DOHH2 (cell line): ENCODE measurements around the gene CLVS2.

Experiments used
- H3F3A ChIP-seq: fragments of 200-600 bp; sonication (generic), shearing (Covaris generic); 2 replicates; pipeline ENCODE4 v1.6.0; 2016; ENCODE audit warnings: antibody characterized with exemption, mild to moderate bottlenecking; ENCODE audit not compliant: control insufficient read depth, insufficient read depth
- H3K27ac ChIP-seq: fragments of 200-600 bp; sonication (generic); 2 replicates; pipeline ENCODE4 v1.5.1; 2014; ENCODE audit warnings: low read depth, mild to moderate bottlenecking, low read length, moderate library complexity
- H3K27me3 ChIP-seq: fragments of 200-600 bp; sonication (generic); 2 replicates; pipeline ENCODE4 v1.6.1; 2014; ENCODE audit warnings: mild to moderate bottlenecking, low read length, mixed read lengths; ENCODE audit not compliant: control insufficient read depth
- H3K36me3 ChIP-seq: fragments of 200-600 bp; sonication (generic); 2 replicates; pipeline ENCODE4 v1.6.1; 2014; ENCODE audit warnings: mild to moderate bottlenecking, low read length, moderate library complexity, mixed read lengths; ENCODE audit not compliant: control insufficient read depth
- H3K4me1 ChIP-seq: fragments of 200-600 bp; sonication (generic); 2 replicates; pipeline ENCODE4 v1.6.1; 2014; ENCODE audit warnings: mild to moderate bottlenecking, low read length, mixed read lengths; ENCODE audit not compliant: control insufficient read depth
- H3K4me2 ChIP-seq: fragments of 200-600 bp; sonication (generic); 2 replicates; pipeline ENCODE4 v1.6.0; 2014; ENCODE audit warnings: mild to moderate bottlenecking, low read length, moderate library complexity
- H3K4me3 ChIP-seq: fragments of 200-600 bp; sonication (generic); 2 replicates; pipeline ENCODE4 v1.5.1; 2014; ENCODE audit warnings: mild to moderate bottlenecking, low read length, mixed read lengths
- H3K79me2 ChIP-seq: fragments of 200-600 bp; sonication (generic); 2 replicates; pipeline ENCODE4 v1.6.1; 2014; ENCODE audit warnings: mild to moderate bottlenecking, low read length, mixed read lengths; ENCODE audit not compliant: control insufficient read depth
- H3K9me2 ChIP-seq: fragments of 200-600 bp; sonication (generic); replicated peaks from 2 replicates; pipeline ENCODE4 v1.6.1; 2014; ENCODE audit warnings: mild to moderate bottlenecking, low read length, mixed read lengths; ENCODE audit not compliant: control insufficient read depth
- H3K9me3 ChIP-seq: fragments of 200-600 bp; sonication (generic); 2 replicates; pipeline ENCODE4 v1.6.1; 2014; ENCODE audit warnings: antibody characterized with exemption, low read length, mixed read lengths; ENCODE audit not compliant: control insufficient read depth, insufficient read depth
- H4K20me1 ChIP-seq: fragments of 200-600 bp; sonication (generic); 2 replicates; pipeline ENCODE4 v1.6.0; 2014; ENCODE audit warnings: low read depth, mild to moderate bottlenecking, antibody characterized with exemption, low read length, moderate library complexity; ENCODE audit not compliant: control insufficient read depth, insufficient read depth
- EZH2phosphoT487 ChIP-seq: fragments of 200-600 bp; sonication (generic); IDR thresholded peaks from 2 replicates; pipeline ENCODE4 v1.6.1; 2017; ENCODE audit warnings: borderline replicate concordance, mild to moderate bottlenecking, antibody characterized with exemption, low read length, moderate library complexity, mixed read lengths
- TF ChIP-seq, protein P1 (sequence below): fragments of 200-600 bp; sonication (generic); IDR thresholded peaks from one replicate; pipeline ENCODE4 v1.5.1; 2014; ENCODE audit warnings: antibody characterized with exemption, mild to moderate bottlenecking, low read depth, low read length; ENCODE audit not compliant: poor library complexity, severe bottlenecking

Gene CLVS2

DNA sequence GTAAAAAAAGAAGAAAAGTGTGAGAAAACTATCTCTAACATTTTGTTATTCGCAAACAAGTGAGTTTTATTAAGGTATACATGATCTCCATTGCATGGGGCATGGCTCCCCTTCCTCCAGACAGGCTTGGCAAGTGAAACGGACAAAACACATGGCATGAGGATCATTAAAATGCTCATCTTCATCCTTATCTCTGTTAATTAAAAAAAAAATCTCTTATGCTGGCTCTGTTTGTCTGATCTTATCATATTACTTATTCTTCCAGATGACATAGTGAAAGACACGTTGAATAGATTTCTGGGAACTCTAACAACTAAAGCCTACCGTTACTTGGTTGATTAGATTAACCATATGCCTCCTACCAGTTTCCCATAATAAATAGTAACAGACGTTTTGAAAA lies 89.4 kb downstream of the CLVS2 start:
- Histone ChIP-seq H3K4me1 (no peaks in the 10 kb centered on the region), H3K79me2 (no peaks in the 10 kb centered on the region), H3K27ac (no peak overlapping the region), H3K27me3 (no peaks in the 10 kb centered on the region), H3K9me2 (no peaks in the 10 kb centered on the region), H3K36me3 (no peaks in the 10 kb centered on the region), H3K9me3 (no peaks in the 10 kb centered on the region), H3K4me3 (no peak overlapping the region), H3F3A (no peaks in the 10 kb centered on the region), H4K20me1 (no peaks in the 10 kb centered on the region), H3K4me2 (no peak overlapping the region)
- no peak for TF ChIP-seq EZH2phosphoT487
- TF ChIP-seq, protein P1, sequence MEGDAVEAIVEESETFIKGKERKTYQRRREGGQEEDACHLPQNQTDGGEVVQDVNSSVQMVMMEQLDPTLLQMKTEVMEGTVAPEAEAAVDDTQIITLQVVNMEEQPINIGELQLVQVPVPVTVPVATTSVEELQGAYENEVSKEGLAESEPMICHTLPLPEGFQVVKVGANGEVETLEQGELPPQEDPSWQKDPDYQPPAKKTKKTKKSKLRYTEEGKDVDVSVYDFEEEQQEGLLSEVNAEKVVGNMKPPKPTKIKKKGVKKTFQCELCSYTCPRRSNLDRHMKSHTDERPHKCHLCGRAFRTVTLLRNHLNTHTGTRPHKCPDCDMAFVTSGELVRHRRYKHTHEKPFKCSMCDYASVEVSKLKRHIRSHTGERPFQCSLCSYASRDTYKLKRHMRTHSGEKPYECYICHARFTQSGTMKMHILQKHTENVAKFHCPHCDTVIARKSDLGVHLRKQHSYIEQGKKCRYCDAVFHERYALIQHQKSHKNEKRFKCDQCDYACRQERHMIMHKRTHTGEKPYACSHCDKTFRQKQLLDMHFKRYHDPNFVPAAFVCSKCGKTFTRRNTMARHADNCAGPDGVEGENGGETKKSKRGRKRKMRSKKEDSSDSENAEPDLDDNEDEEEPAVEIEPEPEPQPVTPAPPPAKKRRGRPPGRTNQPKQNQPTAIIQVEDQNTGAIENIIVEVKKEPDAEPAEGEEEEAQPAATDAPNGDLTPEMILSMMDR, result no peak

DNA sequence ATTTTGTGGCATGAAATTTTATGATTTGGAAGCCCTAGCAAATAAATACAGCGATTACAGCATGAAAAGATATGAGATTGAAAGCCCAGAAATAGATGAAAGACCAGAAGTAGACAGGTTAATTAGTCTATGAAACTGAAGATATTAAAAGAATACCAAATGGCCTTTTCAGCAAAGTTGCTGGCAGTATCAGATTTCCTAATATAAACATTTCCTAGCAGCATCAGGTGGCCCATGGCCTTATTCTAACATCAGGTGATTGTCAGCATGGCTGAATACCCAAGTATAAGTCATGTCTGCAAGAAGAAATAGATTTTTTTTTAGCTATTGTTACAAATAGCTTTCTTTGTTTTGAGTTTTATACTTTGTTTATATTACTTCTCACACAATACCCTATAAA lies 93.2 kb downstream of the CLVS2 start:
- no peak overlapping the region for H3K27ac ChIP-seq
- no peaks in the 10 kb centered on the region for H3K36me3 ChIP-seq
- H3K9me3 ChIP-seq, result no peaks in the 10 kb centered on the region
- no peak for TF ChIP-seq EZH2phosphoT487
- TF ChIP-seq, protein P1, result no peak
- no peaks in the 10 kb centered on the region for H4K20me1 ChIP-seq
- H3K79me2 ChIP-seq, result no peaks in the 10 kb centered on the region
- H3K4me2 ChIP-seq, result no peak overlapping the region
- no peaks in the 10 kb centered on the region for H3K27me3 ChIP-seq
- H3K9me2 ChIP-seq, result no peaks in the 10 kb centered on the region
- no peaks in the 10 kb centered on the region for H3K4me1 ChIP-seq
- H3F3A ChIP-seq, result no peaks in the 10 kb centered on the region
- no peak overlapping the region for H3K4me3 ChIP-seq

DNA sequence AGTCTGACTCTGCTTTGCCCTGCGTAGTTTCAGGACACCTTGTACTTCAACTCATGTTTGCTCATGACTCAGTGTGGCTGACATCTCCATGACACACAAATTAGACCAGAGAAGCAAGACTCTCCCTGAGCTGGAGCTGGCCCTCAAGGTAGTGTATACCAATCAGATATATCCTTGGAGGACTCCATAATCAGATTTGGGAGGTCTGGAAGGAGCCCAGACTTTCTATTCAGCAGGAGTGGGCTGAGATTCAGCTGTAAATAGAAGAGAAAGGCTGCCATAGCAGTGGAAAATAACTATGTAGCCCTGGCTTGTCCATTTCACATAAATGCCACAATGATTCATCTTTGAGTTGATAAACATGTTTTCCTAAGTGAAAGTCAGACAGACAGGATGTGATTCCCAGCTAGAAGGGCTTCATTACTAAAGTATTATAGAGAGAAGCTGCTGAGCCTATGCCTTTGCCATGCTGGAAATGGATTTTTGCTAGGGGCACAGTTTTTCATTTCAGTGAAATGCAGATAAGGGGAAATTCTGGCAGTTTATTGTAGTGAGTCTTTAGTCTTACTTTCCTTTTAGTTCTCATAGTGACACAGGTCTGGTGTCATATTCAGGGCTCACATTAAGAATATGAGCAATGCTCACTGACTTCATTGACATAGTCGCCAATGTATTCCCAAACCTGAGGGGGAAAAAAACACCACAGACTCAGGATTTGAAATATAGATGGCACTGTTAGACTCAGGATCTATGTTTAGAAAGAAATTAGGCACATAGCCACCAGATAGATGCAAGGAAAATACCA lies 95.3 kb downstream of the CLVS2 start:
- no peak overlapping the region for H3K4me3 ChIP-seq
- TF ChIP-seq, protein P1, result no peak
- no peak for TF ChIP-seq EZH2phosphoT487
- H3K27ac ChIP-seq, result no peak overlapping the region
- H3K9me2 ChIP-seq, result no peaks in the 10 kb centered on the region
- no peaks in the 10 kb centered on the region for H3F3A ChIP-seq
- no peak overlapping the region for H3K4me2 ChIP-seq
- H3K36me3 ChIP-seq, result no peaks in the 10 kb centered on the region
- no peaks in the 10 kb centered on the region for H3K4me1 ChIP-seq
- H3K79me2 ChIP-seq, result no peaks in the 10 kb centered on the region
- no peaks in the 10 kb centered on the region for H4K20me1 ChIP-seq
- H3K27me3 ChIP-seq, result no peaks in the 10 kb centered on the region
- no peaks in the 10 kb centered on the region for H3K9me3 ChIP-seq
